ENCODE data around the gene PARL.

Gene PARL

DNA sequence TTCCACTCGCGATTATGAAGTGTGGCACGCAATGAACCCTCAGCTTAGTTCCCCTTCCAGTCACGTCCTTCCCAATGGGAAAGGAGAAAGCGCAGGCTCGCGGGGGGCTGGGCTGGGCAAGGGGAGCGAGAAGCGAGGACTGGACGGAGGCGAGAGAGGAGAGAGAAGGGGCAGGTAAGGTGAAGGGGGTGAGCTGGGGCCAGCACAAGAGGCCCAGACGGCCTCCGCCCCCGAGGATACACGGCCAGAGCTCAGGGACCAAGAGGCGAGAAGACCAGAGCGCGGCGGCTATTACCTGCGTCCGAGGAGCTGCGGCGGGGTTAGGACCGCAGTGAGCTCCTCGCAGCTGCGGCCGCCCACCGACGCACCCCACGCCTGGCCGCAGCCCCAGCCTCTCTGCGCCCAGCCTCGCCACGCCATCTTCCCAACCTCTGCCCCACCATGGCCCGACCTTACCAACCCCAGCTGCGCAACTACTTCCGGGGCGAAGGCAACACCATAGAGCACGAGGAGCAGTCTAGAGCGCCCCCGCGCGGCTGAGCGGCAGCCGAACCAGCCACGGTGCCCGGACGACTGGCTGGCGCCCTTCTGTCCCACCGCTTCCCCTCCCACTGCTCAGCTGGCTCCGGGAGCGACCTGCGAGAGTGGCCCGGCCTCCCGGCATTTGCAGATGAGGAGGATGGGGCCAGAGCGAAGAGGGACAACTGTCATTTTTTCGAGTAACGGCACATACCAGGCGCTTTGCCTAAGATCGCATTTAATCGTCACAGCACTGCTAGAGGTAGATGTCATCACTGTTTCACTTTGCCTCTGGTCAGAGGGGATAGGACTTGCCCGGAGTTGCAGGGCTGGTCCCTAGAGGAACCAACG, at the start of gene PARL:
TSS of gene PARL (minus strand) at position 454 of the 870 bp plus-strand sequence. CDS start at position 420, 34 bp downstream.
- DNase-seq (ENCODE audit: low spot score), result peak; percentile 86

- DNase-seq (ENCODE audit: low spot score), result no peak
These were observed 48.5 kb upstream of the PARL start for GRCh38 chr3:183933160-183933559.

DNA sequence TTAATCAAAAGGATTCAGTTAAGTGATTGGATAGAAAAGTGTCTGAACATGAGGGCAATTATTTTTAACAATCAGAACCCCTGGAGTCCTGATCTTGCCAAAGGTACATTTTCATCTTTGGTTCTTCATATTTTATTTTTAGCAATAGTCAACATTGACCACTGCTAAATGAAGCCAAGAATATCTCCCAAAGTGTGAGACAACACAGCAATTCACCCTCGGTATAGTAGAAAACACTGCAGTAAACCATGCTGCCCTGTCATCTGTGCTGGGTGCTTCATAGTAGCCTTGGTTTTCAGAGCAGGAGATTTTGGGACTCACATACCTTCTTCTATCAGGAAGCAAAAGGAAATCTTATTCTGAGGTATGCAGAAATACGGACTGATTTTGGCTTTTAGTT, 47.2 kb upstream of the PARL start:
- no peak for DNase-seq (ENCODE audit: low spot score)

DNA sequence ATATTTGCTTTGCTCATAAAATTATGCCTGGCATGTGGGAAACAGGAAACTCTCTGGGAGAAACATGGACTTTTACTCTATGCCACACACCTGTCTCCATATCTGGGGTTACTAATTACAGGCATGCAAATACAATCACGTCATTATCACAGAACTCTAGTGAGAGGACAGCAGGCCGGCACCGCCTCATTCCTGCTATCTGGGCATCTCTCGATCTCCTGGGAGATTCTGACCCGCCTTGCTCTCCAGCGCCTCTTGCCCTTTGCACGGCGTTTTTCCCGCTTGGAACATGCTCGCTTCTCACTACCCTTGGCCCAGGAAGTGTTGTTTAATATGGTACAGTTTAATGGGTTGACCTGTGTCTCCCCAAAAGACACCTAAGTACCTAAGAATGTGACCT, 45.4 kb upstream of the PARL start:
- no peak for DNase-seq (ENCODE audit: low spot score)

DNA sequence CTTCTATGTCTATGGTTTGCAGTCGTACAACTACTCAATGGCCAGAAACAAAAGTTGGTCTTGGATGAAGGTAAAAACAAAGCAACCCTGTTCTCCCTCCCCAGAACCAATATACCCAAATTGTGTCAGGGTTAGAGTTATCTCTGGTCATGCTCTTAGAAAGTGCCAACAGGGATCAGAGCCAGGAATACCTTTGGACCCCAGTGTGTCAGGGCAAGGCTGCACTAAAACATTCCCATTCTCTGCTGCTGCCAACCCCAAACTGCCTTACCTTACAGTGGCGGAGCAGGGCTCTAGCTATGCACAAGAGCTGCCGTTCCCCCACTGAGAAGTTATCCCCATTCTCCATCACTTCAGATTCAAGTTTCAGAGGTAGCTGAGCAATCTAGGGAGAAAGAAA, 42.4 kb upstream of the PARL start:
- no peak for DNase-seq (ENCODE audit: low spot score)

- no peak for DNase-seq (ENCODE audit: low spot score)
These were observed 40.3 kb upstream of the PARL start for GRCh38 chr3:183924956-183925355.

DNA sequence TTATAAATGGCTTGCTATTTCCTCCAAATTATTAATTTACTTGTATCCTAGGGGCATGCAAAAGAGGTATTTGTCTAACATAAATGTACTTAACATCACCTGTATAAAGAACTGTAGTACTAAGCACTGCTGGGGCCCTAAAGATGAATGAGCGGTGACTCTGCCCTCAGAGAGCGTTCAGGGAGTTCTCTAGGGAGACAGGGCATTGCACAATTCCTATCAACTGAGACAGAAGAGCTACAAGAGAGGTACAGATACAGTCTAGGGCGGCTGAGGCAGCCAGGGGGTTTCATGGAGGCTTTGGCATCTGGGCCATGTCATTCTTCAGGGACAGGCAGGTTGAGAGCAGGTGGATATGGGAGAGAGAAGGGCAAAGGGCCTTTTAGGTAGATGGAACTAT, 39.9 kb upstream of the PARL start:
- DNase-seq (ENCODE audit: low spot score), result no peak

GRCh38 chr3:183922421-183922820, 37.7 kb upstream of the PARL start:
- no peak for DNase-seq (ENCODE audit: low spot score)

GRCh38 chr3:183921096-183921495, 36.4 kb upstream of the PARL start:
- no peak for DNase-seq (ENCODE audit: low spot score)

GRCh38 chr3:183920416-183920815, 35.7 kb upstream of the PARL start:
- DNase-seq (ENCODE audit: low spot score), result no peak

DNA sequence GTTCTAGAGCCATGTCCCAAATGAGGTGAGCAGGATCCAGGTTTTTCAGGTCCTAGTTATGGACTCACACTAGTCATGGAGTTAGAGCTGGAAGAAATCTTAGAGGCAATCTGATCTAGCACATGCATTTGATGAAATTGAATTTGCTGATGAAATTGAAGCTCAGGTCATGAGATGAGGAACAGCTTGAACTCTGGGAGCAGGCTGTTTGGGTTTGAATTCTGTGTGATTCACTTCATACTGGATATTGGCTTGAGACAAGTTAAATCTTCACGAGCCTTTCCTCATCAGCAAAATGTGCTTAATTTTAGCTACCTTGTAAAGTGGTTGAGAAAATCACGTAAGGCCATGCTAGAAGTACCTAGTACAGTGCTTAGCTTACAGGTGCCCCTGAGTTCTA, 33.5 kb upstream of the PARL start:
- no peak for DNase-seq (ENCODE audit: low spot score)

GRCh38 chr3:183917776-183918175, 33.1 kb upstream of the PARL start:
- no peak for DNase-seq (ENCODE audit: low spot score)

DNA sequence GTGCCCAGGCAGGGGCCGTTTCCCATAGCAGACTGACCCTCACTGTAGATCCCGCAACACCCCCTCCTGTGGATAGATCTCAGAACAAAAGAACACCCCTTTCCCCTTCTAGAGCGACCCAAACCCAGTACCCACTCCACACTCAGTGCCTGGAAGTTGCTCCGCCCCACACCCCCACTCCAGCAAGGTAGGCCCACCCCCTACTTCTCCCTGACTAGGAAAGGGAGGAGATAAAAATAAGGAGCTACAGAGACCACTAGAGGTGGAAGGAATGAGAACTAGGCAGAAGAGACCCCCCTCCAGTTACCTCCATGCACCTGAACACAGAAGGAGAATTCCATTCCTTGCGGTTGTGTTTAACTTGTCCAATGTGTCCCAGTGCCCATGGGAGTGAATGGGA, 30.2 kb upstream of the PARL start:
- DNase-seq (ENCODE audit: low spot score), result no peak

GRCh38 chr3:183913580-183913920, 28.9 kb upstream of the PARL start:
- no peak for DNase-seq (ENCODE audit: low spot score)

DNA sequence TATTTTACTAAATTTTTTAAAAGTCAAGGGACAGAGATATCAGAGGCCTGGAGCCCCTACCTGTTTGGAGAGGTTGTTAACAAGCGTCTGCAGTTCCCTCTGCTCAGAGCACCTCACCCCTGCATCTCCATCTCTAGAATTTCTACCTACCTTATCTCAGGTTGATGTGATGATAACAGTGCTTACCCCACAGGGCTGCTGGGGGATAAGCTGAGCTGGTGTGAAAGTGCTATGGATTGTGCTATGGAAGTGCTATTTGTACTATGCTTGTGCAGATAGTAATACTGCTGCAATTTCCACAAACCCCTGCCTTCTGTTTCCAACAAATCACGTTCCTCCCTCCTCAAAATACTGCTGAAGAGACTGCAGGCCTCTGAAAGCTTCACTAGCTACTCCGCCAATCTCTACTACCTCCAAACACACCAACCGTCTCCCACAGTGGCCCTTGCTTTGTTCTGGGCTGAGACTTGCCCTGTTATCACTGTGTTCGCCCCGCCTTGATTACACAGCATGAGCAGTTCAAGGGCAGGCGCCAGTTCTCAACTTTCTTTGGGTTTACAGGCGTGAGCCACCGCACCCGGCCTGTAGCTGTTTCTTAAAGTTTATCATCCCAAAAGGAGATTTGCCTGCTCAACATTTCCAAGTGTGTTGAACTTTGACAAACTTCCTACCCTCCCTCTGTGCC, 28.4 kb upstream of the PARL start:
- DNase-seq (ENCODE audit: low spot score), result no peak

- DNase-seq (ENCODE audit: low spot score), result no peak
These were observed 27.3 kb upstream of the PARL start for GRCh38 chr3:183911763-183912506.

DNA sequence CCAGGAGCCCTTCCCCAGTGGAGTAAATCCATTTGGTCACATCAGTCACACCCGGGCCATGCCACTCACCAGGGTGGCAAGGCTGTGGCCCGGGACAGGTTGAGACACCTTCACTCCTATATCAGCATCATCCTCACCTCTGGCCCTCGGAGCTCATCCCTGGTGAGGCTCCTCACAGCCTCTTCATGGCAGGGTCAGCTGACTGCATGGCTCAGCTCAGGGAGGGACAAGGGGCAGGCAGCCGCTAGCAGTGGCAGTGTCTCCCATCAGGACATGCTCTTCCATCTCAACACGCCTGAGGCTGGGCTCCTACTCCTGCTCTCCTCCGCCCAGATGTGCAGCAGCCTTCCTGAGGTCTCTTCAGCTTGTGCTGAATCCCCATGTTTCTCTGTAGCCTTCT, 26.4 kb upstream of the PARL start:
- DNase-seq (ENCODE audit: low spot score), result no peak

GRCh38 chr3:183909030-183909600, 24.4 kb upstream of the PARL start:
- no peak for DNase-seq (ENCODE audit: low spot score)

GRCh38 chr3:183907911-183908331, 23.2 kb upstream of the PARL start:
- no peak for DNase-seq (ENCODE audit: low spot score)

- no peak for DNase-seq (ENCODE audit: low spot score)
These were observed 22.5 kb upstream of the PARL start for GRCh38 chr3:183907176-183907575.

GRCh38 chr3:183906234-183906921, 21.7 kb upstream of the PARL start:
- DNase-seq (ENCODE audit: low spot score), result no peak

Data from COLO829 (cell line).